ENCODE data around the gene OSBPL6. TPM values are rescaled to one million over a fixed set of nuclear protein-coding genes. Genes with fewer than 3 reads are reported as not detected.

The OSBPL6 gene
- total RNA-seq, 4 donors from 2014 or later, result 19.1 to 31.4 (median 21.6) TPM

DNA sequence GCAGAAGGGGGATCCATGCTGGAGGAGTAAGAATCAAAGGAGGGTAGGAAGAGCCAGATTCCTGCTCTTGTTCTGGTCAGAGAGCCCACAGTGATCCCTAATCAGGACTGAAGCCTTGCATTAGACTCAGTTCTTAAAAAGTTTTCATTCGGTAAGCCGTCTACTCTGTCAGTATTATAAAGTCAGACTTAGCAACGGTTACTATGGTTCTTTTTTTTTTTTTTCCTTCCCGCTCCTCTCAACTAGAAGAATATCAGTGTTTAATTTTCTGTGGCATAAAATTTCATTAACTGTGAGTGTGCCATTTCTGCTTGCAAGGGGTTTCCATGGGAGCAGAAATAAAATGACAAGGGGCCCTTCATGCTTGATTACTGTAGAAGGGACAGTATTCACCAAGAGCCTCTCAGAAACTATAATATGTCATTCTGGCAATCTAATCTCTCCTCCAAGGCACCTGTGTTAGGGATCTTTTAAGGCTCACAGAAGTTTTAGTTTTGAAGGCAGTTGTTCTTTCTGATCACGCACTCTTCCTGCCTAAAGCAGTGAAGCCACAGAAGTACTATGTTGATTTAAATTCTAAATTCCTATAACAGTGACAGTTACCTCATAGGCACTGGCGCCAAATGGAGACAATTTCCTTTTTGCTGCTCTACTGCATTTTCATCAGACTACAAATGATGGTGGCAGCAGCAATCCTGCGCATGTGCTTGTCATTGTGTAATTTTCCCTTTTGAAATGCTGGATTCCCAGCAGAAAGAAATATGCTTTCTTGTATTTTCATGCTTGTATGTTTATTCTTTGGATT is 57.0 kb downstream of the OSBPL6 start:
- 73 to 77% methylated on average over 7 of the region's 7 CpGs for WGBS, 2 donors
- H3K4me3 ChIP-seq (ENCODE audit: low read depth, poor library complexity, severe bottlenecking), result no peak overlapping the region
- DNase-seq (ENCODE audit: low spot score in 2 of 2), result no peak
- intact Hi-C loops (cut with DNase I; ENCODE audit: low total_unique reads), result no loop called here
- no peak for TF ChIP-seq CTCF (IDR thresholded peaks at IDR 0.05)
- no peak for TF ChIP-seq POLR2A (IDR thresholded peaks at IDR 0.05)

DNA sequence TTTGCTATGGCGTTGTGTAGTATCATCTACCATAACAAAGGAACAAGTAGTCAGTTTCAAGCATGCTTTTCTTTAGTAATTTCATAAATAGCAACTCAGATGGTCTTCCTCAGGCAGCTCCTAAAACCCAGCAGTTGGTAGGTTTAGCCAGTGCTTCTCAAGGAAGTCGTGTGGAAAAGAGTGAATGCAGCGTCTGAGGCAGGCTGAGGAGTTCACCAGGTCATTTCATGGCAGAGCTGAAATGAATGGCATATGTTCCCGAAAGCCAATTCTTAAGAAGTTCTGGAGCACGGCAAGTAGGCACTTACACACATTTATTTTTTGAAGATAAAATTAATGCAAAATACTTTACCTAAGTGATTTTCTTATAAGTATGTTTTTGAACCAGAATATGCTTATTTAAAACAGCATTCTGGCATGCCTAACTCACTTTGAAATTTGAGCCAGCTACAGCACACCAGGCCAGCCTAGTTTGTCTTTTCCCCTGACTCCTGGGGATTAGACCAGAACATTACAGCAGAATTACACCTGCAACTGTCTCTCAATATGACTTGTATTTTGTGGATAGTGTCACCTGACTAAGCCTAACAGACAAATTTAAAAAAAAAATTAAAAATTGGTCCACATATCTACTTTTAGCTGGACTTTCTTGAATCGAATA is 62.2 kb downstream of the OSBPL6 start:
- TF ChIP-seq CTCF (IDR thresholded peaks at IDR 0.05) (no peak), POLR2A (IDR thresholded peaks at IDR 0.05) (no peak)
- intact Hi-C loops (cut with DNase I; ENCODE audit: low total_unique reads), result no loop called here
- H3K4me3 ChIP-seq (ENCODE audit: low read depth, poor library complexity, severe bottlenecking), result no peak overlapping the region
- no peak for DNase-seq (ENCODE audit: low spot score in 2 of 2)
- WGBS, 2 donors, result 73 to 79% methylated on average over 6 of the region's 6 CpGs

- intact Hi-C loops (cut with DNase I; ENCODE audit: low total_unique reads), result no loop called here
- no peak overlapping the region for H3K4me3 ChIP-seq (ENCODE audit: low read depth, poor library complexity, severe bottlenecking)
- DNase-seq (ENCODE audit: low spot score in 2 of 2), result no peak
- TF ChIP-seq POLR2A (IDR thresholded peaks at IDR 0.05), result no peak
- no peak for TF ChIP-seq CTCF (IDR thresholded peaks at IDR 0.05)
- WGBS, 2 donors, result 91 to 92% methylated on average over 2 of the region's 2 CpGs
Measured at GRCh38 chr2:178257127-178257526, 62.8 kb downstream of the OSBPL6 start.

- no peak for TF ChIP-seq POLR2A (IDR thresholded peaks at IDR 0.05)
- no peak for TF ChIP-seq CTCF (IDR thresholded peaks at IDR 0.05)
- H3K4me3 ChIP-seq (ENCODE audit: low read depth, poor library complexity, severe bottlenecking), result no peak overlapping the region
- intact Hi-C loops (cut with DNase I; ENCODE audit: low total_unique reads), result no loop called here
- WGBS, 2 donors, result 56 to 61% methylated on average over 2 of the region's 2 CpGs
- no peak for DNase-seq (ENCODE audit: low spot score in 2 of 2)
Measured at GRCh38 chr2:178258916-178259315, 64.6 kb downstream of the OSBPL6 start.

DNA sequence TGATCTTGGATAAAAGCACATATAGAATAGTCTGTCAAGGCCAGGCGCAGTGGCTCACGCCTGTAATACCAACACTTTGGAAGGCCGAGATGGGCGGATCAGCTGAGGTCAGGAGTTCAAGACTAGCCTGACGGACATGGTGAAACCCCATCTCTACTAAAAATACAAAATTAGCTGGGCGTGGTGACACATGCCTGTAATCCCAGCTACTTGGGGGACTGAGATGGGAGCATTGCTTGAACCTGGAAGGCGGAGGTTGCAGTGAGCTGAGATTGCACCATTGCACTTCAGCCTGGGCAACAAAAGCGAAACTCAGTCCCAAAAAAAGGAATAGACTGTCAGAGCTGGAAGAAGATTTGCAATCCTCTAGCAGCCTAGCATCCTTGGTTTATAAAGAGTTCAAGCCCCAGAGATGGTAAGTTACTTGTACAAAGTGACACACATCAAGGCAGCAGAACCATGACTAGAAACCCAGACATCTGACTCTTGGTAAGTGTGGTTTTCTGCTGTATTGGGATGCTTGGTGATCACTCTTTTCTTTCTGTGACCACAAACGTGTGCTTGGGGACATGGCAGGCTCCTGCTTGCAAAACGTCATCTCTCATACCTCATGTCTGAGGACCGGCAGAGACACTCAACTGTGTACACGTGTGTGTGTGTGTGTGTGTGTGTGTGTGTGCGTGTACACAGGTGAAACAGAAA is 69.0 kb downstream of the OSBPL6 start:
- TF ChIP-seq POLR2A (IDR thresholded peaks at IDR 0.05) (no peak), CTCF (IDR thresholded peaks at IDR 0.05) (no peak)
- H3K4me3 ChIP-seq (ENCODE audit: low read depth, poor library complexity, severe bottlenecking), result no peak overlapping the region
- no peak for DNase-seq (ENCODE audit: low spot score in 2 of 2)
- WGBS, 2 donors, result 81 to 90% methylated on average over 13 of the region's 13 CpGs
- intact Hi-C loops (cut with DNase I; ENCODE audit: low total_unique reads), result no loop called here

All from lower leg skin (tissue), 4 donors.